Measurements from ENCODE around the gene NHSL2. TPM values are rescaled to one million over a fixed set of nuclear protein-coding genes. Genes with fewer than 3 reads are reported as not detected.

Gene NHSL2
- total RNA-seq, 1 experiment from 2014 or later = not detected

GRCh38 chrX:72182924-72183323, 272.3 kb downstream of the NHSL2 start:
- TF ChIP-seq CTCF (conservative IDR thresholded peaks at IDR 0.05) (no peak), EZH2 (IDR thresholded peaks at IDR 0.05; ENCODE audit: low read depth) (no peak)
- Histone ChIP-seq H3K79me2 (ENCODE audit: low read depth) (peaks cover 17% of the 10 kb centered on the region), H3F3A (ENCODE audit: insufficient read depth, low read depth) (no peaks in the 10 kb centered on the region), H3K9me2 (ENCODE audit: insufficient read depth) (no peaks in the 10 kb centered on the region), H3K4me2 (peak overlapping the region; percentile 78), H2AFZ (no peak overlapping the region), H3K36me3 (ENCODE audit: low read depth) (no peaks in the 10 kb centered on the region), H4K20me1 (ENCODE audit: insufficient read depth) (no peaks in the 10 kb centered on the region), H3K4me3 (peak overlapping the region; percentile 82; the same call in 1 of the 2 replicates), H3K27ac (no peak overlapping the region), H3K4me1 (replicated peaks; ENCODE audit: insufficient read depth) (0 out of 2 replicates have a peak, but pooled peaks cover 9% of the 10 kb centered on the region), H3K9me3 (ENCODE audit: insufficient read depth, low read depth) (no peaks in the 10 kb centered on the region), H3K27me3 (ENCODE audit: insufficient read depth, low read depth) (no peaks in the 10 kb centered on the region)
- POLR2A ChIA-PET (ENCODE audit: unreplicated experiment) = no interaction called here
- no peak for DNase-seq
- intact Hi-C loops (cut with micrococcal nuclease; ENCODE audit: unreplicated experiment) = no loop called here
- BruUV-seq (replicated peaks) = no TSS peak
- CTCF ChIA-PET = no interaction called here

GRCh38 chrX:72201836-72202536, 291.3 kb downstream of the NHSL2 start:
- no peak overlapping the region for H3K4me2 ChIP-seq
- peak in 1 of 2 experiments; percentile 2 for DNase-seq
- TF ChIP-seq CTCF (conservative IDR thresholded peaks at IDR 0.05) = no peak
- H3K9me3 ChIP-seq (ENCODE audit: insufficient read depth, low read depth) = no peaks in the 10 kb centered on the region
- H4K20me1 ChIP-seq (ENCODE audit: insufficient read depth) = no peaks in the 10 kb centered on the region
- peaks cover 8% of the 10 kb centered on the region; the same call in 1 of the 2 replicates for H3K36me3 ChIP-seq (ENCODE audit: low read depth)
- intact Hi-C loops (cut with micrococcal nuclease; ENCODE audit: unreplicated experiment) = no loop called here
- no peak overlapping the region for H3K4me3 ChIP-seq
- H3K4me1 ChIP-seq (replicated peaks; ENCODE audit: insufficient read depth) = no peaks in the 10 kb centered on the region
- no peaks in the 10 kb centered on the region for H3K27me3 ChIP-seq (ENCODE audit: insufficient read depth, low read depth)
- CTCF ChIA-PET = no interaction called here
- no peaks in the 10 kb centered on the region for H3K79me2 ChIP-seq (ENCODE audit: low read depth)
- no peak overlapping the region for H3K27ac ChIP-seq
- no peaks in the 10 kb centered on the region for H3F3A ChIP-seq (ENCODE audit: insufficient read depth, low read depth)
- POLR2A ChIA-PET (ENCODE audit: unreplicated experiment) = no interaction called here
- H2AFZ ChIP-seq = no peak overlapping the region
- BruUV-seq (replicated peaks) = TSS peak; percentile 56
- no peaks in the 10 kb centered on the region for H3K9me2 ChIP-seq (ENCODE audit: insufficient read depth)

Other genes with a start within 250 kb of the NHSL2 start
- not detected in 2 replicates for gene CXorf49, start 192.6 kb upstream of the NHSL2 start, total RNA-seq (2021)
- gene CXorf49B, start 147.5 kb upstream of the NHSL2 start, total RNA-seq (2021) = not detected in 2 replicates
- not detected in 2 replicates for gene RTL5, start 221.1 kb downstream of the NHSL2 start, total RNA-seq (2021)

Data from PC-9 (cell line).